Activated effector memory CD4-positive, alpha-beta T cell treated with anti-CD3 and anti-CD28 coated beads, Interleukin-2, amount 50 U/mL, for 16 hours (primary cell): ENCODE results near the gene CACNA1B.

Source experiments
- DNase-seq: peaks from one replicate; pipeline ENCODE4 v3.0.0-alpha.2; 2020

Gene CACNA1B

DNA sequence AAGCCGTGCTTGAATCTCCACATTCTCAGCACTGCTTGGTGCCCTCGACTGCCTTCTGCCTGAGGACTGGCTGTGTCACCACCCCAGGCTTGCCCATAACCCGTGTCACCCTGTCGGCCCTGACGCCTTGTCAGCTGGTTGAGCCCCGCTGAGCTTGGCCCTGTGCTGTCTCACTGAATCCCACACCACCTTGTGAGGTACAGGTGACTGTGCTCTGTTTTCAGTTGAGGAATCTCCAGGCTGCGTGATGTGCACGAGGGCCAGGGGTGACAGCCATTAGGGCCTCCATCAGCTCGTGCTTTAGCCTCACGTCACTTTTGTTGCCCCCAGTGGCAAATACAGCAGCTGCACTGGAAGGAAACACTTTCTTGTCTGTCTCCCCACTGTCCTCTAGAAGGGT lies 90.7 kb downstream of the CACNA1B start:
- peak; percentile 52 for DNase-seq

DNA sequence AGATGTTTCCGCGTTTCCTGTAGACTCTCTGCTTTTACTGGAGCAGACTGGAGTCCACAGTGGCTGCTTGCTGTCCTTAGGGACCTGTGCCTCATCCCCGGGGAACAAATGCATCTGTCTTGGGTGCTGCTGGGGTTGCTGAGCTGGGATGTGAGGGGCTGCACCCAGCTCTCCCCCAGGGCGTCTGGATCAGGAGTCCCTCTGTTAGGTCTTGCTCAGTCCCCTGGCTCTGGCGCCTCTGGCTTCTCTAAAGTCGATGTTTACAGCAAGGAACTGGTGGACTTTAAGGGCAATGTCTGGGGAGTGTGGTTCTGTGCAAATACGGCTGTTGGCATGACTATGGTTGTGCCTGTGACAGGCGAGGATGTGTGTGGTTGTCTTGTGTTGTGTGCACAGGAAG lies 91.4 kb downstream of the CACNA1B start:
- peak; percentile 13 for DNase-seq

DNA sequence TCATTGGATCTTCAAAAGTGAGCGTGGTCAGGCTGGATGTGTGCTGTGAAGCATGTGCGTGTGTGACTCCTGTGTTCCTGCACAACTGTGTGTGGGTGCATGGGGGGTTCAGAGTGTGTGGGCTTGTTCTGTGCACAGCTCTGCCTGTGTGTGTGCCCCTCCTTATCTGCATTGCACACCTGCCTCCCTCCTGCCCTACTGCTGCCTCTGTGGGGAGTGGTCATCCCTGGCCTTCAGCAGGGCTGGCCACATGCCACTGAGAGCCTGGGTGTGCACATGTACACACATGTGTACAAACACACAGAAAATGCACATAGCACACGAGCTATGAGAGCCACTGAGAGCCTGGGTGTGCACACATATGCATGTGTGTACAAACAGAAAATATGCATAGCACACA lies 92.1 kb downstream of the CACNA1B start:
- DNase-seq = peak; percentile 24

DNA sequence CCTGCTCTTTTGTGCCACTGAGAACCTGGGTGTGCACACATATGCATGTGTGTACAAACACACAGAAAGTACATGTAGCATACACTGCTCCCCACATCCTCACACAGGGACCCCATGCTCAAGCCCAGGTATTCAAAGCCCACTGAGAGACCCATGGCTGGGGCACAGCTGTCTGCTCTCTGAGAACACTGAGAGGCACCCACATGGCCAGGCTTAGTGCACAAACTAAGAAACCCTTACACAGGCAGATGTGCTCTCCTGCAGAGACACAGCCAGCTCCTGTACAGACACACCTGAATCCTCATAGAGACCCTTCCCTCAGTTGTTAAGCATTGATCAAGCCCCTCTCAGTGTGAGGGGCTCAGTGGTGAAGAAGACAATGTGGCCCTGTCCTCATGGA lies 92.5 kb downstream of the CACNA1B start:
- no peak for DNase-seq

DNA sequence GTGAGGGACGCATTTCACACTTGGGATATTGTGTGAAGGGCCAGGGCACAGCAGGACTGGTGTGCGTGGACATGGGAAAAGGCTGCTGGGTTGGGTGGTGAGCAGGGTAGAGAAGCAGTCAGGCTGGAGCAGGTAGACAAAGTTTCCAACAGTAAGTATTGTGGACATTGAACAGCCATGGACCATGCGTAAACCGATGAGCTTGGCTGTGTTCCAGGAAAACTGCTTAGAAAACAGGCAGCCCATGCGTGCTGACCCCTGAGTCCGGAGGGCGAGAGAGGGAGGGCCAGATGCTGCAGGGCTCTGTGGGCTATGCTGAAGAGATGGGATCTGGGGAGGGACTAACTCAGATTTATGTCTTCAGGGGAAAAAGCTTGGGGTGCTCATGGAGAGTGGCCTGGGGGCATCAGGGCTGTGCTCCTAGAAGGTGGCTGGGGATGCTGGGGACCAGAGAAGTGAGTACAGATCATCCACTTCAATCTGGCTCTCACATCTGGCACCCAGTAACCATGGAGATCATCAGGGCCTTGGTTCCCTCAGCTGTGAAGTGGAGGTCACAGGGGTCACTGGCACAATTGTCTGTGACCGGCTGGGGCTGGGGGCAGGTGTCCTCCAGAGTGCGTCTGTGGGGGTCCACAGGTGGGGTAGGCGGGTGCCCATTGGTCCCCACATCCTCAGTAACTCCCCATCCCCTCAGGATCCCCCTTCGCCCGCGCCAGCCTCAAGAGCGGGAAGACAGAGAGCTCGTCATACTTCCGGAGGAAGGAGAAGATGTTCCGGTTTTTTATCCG lies 93.3 kb downstream of the CACNA1B start:
- DNase-seq = peak; percentile 37

DNA sequence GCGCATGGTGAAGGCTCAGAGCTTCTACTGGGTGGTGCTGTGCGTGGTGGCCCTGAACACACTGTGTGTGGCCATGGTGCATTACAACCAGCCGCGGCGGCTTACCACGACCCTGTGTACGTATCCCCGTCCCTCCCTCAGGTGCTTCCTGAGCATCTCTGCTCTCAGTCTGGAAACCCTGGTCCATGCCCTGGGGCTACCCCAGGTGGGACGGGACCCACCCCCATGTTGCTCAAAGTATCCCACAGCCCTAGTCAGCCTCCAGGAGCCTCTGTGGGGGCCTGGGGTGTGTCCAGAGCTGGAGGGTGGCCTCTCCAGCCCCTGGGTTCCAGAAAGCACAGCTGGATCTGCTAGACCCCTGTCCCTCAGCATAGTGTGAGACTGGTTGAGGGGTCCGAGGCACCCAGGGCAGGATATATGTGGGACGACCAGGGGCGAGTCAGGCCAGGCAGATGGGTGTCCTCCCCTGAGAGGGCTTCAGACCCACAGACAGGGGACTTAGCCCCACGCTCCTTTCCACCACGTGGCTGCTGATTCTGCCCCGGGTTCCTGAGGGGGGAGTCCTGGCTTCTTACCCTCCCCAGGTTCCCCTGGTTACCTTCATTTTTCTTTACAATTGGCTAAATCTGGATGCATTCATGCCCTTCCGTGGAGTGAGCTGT lies 94.0 kb downstream of the CACNA1B start:
- peak; percentile 54 for DNase-seq

DNA sequence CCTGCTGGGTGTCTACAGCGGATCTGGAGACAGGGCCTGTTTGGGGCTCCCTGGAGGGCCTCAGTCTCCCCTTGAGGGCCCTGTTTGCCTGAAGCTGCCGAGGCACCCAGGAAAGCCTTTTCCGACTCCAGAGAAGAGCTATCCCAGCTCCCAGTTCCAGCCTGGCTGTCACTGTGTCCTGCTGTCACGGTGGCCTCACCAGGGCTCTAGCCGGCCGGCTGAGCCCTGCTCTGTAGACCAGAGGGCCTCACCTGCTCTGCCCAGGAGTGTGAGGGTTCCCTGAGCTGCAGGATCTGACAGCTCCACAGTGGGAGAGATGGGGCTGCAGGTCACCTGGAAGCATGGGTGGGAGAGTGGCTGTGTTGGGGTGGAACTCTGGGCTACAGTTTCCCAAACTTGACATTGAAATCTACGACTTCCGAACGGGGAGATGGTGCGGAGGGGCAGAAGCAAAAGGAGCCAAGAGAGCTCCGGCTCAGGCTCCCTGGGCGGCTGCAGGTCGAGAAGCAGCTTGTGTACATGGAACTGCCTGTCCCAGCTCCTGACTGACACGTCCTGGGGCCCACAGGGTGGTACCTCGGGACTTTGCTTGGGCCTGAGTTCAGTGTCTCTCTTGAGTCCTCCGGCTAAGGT lies 94.9 kb downstream of the CACNA1B start:
- peak; percentile 54 for DNase-seq

DNA sequence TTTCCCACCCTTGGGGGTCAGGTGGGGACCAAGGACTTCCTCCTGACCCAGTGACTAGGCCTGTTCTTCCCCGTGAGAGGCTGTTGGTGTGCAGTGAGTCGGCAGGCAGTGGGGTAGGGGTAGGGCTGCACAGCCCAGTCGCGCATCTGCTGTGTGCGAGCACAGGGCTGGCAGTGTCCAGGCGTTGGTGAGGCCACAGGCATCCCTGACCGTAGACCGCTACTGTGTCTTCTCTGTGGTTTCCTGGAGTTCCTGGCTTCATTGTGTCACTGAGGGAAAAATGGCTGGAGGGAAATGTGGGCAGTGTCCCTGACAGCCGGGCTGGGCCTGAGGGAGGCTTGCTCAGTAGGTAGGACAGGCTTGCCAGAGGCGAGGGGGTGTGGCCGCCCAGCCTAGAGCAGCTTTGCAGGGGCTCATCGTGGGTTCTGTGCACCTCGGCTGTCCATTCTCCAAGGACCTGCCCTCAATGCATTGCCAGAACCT lies 95.4 kb downstream of the CACNA1B start:
- DNase-seq = peak; percentile 47

DNA sequence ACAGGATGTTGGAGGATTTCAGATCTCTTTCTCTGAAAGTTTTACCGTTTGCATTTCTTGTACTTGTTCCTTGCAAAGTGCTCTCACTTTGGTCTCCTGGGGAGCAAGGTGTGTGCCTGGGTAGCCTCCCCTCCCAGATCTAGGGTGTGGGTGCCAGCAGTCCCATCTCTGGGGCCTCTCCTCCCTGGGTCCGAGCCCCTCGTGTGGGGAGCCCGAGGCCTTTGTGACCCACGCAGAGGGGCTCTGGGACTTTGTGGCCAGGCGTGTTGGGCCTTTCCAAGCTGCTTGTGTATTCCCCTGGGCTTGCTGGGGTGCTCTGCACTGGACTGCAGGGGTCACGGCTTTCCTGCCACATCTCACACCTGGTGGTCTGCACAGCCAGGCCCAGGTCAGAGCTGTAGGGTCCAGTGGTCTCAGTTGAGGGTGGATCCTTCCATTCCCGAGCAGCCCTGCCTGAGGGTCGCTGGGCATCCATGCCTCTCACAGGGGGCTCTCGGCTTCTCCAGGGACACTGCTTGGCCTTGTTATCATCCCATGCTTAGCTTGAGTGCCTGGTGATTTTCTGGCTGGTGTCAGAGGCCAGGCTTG lies 96.3 kb downstream of the CACNA1B start:
- DNase-seq = peak; percentile 51

DNA sequence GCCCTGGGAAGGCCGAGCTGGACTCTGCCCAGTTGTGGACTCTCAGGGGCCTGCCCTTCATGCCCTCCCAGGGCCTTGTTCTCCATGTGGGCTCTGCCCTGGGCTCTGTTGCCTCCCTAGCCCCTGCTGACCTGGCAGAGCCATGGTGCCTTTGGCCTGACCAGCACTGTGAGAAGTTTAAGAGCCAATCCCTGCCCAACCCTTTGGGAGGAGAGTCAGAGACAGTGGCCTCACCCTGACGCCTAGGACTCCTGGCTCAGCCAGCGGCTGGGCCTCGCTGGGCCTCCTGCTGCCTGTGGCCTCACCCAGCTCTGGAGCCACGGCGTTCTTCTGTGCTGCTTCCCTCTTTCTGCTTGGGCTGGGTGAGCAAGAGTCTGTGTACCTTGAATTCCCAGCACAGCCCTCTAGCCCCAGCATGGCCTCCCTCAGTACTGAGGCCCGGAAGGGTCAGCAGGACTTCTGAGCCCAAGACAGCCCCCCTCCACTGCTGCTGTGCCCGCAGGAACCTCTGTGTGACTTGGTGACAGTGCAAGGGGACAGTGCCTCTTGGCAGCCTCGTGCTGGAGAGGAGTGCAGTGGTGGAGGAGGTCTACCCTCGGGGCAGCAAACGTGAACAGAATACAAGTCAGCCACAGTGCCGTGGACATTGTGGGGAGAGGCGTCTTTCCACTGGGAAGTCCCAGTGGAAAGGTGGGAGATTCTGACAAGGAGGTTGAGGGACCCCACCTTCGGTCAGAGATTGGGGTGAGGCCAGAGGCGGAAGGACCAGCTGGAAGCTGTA lies 97.4 kb downstream of the CACNA1B start:
- peak; percentile 37 for DNase-seq

DNA sequence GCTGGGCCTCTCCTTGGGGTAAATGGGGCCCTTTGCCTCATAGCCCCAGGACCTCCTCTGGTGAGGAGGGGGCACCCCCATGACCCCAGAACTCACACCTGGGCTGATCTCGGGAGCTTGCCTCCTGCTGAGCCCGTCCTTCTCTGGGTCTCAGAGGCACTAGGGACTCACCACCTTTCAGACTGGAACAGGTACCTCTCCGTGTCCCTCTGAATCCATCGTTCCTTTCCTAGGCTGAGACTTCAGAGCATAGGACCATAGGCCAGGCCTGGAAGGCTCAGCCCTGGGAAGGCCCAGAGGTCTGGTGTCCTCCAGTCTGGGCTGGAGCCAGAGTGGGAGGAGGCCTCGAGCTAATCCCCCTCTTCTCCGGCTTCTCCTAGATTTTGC lies 97.9 kb downstream of the CACNA1B start:
- DNase-seq = peak; percentile 30

DNA sequence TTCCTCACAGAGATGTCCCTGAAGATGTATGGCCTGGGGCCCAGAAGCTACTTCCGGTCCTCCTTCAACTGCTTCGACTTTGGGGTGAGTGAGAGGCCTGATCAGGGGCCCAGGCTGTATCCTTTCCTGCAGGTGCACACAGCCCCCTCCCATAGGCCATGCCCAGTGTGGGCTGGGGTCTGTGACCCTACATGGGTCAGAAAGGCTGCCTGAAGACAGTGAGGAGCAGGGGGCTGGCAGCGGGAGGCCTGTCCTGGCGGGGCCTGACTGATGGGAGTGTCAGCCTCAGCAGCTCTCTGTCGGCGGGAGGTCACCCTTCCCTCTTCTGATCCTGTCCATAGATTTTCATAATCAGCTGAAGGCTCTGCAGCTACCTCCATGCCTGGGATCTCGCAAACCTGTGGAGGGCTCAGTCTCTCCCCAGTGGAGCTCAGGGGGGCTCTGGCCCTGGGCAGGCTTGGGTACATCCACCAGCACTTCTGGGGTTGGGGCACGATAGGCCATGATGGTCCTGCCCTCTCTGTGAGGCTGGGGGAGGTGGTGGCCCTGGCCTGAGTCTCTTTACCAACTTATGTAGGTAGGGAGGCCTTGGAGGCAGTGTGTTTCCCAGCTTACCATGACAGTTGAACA lies 98.5 kb downstream of the CACNA1B start:
- peak; percentile 44 for DNase-seq

DNA sequence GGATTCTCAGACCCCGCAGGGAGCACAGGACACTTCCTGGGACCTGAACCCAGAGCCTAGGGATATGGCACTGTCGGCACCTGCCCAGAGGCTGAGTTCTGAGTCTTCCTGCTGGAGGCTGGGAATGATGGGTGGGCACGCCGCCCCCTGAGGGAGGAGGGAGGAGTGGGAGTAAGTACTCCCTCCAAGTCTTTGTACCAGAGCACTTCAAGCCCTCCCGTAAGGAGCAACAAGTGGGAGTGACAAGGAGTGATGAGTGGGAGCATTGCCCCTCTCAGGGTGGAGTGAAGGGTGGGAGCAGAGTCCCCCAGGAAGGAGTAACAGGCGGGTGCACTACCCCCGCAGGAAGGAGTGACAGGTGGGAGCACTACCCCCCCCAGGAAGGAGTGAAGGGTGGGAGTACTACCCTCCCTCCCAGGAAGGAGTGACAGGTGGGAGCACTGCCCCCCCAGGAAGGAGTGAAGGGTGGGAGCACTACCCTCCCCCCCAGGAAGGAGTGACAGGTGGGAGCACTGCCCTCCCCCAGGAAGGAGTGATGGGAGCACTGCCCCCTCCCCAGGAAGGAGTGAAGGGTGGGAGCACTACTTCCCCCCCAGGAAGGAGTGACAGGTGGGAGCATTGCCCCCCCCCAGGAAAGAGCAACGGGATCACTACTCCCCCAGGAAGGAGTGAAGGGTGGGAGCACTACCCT lies 100.1 kb downstream of the CACNA1B start:
- peak; percentile 48 for DNase-seq

DNA sequence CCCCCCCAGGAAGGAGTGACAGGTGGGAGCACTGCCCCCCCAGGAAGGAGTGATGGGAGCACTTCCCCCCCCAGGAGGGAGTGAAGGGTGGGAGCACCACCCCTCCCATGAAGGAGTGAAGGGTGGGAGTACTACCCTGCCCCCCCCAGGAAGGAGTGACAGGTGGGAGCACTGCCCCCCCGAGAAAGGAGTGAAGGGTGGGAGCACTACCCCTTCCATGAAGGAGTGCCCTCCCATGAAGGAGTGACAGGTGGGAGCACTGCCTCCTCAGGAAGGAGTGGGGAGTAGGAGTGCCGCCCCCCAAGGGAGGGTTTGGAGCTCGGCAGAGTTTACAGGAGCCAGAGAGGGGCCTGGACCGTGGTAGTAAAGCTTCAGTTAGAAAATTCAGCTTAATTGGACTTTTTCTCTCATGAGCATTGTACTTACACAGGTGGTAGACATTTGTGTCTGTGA lies 100.7 kb downstream of the CACNA1B start:
- peak; percentile 46 for DNase-seq

DNA sequence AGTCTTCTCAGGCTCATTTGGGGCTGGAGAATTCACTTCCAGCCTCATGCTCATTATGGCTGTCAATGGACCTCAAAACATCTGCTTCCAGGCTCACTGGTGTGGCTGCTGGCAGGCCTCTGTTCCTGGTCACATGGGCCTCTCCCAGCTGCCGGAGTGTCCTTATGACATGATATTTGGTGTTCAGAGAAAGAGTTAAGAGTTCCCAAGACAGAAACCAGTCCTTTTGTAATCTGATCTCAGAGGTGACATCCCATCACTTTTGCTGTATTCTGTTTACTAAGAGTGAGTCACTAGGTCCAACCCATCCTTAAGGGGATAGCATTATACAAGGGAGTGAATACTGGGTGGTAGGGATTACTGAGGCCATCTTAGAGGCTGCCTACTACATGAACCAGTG lies 104.6 kb downstream of the CACNA1B start:
- DNase-seq = no peak

DNA sequence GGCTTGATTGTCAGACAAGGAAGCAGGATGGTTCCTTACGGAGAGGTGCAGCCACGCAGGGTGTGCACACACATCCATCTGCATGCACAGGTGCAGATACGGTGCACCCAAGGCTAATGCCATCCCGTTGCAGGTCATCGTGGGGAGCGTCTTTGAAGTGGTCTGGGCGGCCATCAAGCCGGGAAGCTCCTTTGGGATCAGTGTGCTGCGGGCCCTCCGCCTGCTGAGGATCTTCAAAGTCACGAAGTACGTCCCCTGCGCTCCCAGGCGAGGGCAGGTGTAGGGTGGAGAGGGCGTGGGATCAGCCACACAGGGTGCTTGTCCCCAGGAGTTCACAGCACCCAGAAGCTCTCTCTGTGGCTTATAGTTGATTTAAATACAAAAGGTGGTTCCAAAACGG lies 106.4 kb downstream of the CACNA1B start:
- DNase-seq = peak; percentile 43

DNA sequence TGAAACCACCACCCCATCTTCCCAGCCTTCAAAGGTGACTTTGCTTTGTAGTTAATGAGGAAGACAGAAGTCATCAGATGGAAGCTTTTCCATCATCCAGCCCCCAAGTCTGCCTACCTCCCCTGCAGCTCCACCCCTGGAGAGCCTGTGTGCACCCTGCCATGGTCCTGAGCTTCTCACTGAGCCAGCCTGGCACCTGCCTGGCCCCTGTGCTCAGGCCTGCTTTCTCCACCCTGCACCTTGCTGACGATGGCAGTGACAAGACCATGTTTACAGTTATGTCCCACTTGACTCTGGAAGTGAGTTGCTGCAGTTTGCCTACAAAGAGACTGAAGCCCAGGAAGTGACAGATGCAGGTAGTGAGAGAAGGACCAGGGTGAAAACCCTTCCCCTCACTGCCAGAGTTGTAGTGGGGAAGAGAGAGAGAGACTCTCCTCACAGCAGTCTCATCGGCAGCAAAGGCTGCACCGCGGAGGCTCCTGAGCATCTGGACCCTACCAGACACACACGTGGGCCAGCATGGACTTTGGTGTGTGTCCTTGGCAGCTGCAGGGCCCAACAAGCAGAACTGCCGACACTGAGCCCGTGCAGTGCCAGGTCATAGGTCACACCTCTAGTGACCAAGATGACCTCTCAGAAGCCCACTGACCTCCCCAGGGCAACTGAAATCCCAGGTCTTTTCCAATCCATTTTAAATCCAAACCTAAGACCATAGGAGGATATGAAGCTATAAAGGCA lies 107.1 kb downstream of the CACNA1B start:
- DNase-seq = peak; percentile 39

DNA sequence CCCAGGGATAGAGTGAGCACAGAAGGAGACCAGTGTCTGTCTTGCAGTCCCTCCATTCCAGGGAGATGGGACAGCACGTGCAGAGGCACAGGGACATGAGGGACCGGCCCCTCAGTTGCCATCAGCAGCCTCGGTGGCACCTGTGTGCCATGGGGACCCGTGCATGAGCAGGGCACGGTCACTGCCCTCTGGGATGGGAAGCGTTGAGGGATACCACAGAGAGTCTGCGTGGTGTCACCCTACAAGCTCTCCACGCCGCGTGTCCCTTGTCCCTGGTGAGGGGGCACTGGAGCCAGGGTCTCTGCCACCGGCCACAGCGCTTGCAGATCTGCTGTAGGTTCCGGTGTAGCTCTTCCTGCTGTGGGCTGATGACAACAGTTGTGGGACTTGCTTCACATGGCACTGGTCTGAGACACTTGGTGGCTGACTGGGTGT lies 108.1 kb downstream of the CACNA1B start:
- peak; percentile 54 for DNase-seq

DNA sequence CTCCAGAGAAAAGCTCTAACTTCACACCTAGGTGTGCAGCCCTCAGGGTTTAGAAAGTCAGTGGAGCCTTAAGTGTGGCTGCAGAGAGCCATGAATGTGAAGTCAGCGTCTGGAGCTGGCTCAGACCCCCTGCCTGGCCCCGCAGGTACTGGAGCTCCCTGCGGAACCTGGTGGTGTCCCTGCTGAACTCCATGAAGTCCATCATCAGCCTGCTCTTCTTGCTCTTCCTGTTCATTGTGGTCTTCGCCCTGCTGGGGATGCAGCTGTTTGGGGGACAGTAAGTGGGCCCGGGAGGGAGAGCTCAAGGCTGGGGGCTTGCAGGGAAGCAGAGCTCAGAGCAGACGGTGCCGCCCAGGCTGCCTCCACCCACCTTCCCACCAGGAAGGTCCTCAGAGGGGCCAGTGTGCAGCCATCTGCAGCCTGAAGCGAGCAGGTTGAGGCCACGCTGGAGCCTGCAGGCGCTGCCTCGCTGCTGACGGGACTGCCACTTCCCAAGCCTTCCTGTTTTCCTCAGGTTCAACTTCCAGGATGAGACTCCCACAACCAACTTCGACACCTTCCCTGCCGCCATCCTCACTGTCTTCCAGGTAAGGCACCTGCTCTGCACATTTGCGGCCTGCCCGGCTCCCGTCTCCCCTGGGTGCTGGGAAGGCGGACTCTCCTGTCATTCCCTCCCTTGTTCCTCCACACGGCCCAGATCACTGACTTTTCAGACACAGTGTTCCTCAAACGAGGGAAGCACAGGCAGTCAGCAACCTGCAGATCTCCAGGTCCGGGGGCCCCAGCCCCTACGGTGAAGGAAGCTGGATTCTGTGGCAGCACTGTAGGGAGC lies 108.9 kb downstream of the CACNA1B start:
- peak; percentile 50 for DNase-seq
